SIG-M5 treated with dmso at 0.1 percent for 504 hours (cell line): Measurements from ENCODE around the gene SH3TC2.

Experiments used
- DNase-seq: peaks from one replicate; lab custom pipeline; 2025; ENCODE audit not compliant: unreplicated experiment; lab: John Stamatoyannopoulos, UW

The SH3TC2 gene

GRCh38 chr5:148974642-148975327 is 88.1 kb downstream of the SH3TC2 start:
- DNase-seq: no peak

GRCh38 chr5:148973455-148973854 is 89.4 kb downstream of the SH3TC2 start:
- no peak for DNase-seq

DNA sequence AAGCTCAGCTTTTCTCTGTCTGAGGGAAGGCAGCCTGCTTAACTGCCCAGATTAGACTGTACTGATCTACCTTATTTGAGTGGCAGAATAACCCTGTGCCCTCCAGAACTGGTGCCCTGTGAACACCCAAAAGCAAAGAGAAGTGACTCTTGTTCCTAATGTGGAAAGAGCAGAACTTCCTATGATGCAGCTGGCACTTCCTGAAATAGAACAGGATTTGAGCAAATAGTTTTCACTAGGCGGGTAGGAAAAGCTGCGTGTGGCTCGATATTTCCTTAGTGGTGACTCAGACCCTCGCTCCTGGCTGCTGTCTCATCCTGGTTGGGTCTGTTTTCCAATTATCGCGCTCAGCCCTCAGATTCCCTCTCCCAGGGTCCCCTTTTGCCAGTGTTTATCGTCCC is 89.9 kb downstream of the SH3TC2 start:
- DNase-seq: no peak

GRCh38 chr5:148972396-148972795 is 90.5 kb downstream of the SH3TC2 start:
- no peak for DNase-seq

GRCh38 chr5:148970876-148971275 is 92.0 kb downstream of the SH3TC2 start:
- DNase-seq: no peak

- no peak for DNase-seq
Observed at GRCh38 chr5:148970228-148970627, 92.6 kb downstream of the SH3TC2 start.

- no peak for DNase-seq
Observed at GRCh38 chr5:148969291-148969690, 93.6 kb downstream of the SH3TC2 start.

DNA sequence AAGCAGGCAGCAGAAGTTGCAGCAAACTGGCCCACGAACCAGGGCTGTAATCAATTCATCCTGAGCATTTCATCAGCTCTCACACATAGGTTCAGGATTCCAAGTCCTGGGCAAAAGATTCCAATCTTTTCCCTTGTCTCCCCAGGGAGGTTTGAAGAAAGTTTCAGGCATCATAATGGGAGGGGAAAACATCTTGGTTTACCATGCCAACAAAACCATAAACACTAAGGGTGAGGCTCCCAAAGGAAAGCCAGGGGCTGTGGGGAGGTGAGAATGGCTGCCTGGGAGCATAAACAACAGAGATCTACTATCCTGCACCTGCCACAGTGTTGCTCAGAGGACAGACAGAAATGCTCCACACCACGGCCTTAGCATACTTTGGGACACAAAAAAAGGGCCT is 94.6 kb downstream of the SH3TC2 start:
- no peak for DNase-seq

DNA sequence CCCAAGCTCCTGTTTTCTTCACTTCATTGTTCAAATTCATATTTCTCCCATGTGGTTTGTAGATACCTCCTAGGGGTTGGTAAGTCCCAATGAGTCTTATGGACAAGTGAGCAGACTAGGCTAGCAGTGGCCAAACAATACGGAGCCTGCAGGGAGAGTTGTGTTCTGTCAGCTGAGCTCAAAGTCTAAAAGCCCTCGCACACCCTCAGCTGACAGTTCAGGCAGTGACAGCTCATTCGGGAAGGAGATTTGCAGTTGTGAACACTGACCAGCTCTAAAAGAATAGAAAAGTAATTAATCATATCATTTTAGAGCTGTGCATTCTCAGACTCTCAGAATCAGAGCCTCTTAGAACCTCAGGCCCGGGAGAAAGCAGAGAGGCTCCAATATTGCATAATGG is 95.1 kb downstream of the SH3TC2 start:
- no peak for DNase-seq

- no peak for DNase-seq
Observed at GRCh38 chr5:148966938-148967337, 95.9 kb downstream of the SH3TC2 start.

DNA sequence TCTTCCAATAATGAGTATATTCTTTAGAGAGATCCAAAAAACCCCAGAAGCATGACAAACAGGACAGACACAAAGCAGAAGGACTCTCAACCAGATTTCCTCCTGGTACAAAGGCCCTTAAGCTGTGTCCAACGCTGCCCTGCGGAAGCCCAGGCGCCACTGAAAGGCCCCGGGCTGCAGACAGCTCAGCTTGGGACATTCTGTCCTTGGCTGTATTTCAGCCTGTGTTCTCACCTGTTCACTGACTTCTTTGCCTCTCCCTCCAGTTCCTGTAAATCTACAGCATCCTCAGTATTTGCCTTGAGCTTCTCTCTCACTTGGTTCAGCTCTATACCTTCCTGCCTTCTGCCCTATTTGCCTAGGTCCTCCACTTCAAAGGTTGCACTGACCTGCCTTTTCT is 96.5 kb downstream of the SH3TC2 start:
- DNase-seq: no peak

DNA sequence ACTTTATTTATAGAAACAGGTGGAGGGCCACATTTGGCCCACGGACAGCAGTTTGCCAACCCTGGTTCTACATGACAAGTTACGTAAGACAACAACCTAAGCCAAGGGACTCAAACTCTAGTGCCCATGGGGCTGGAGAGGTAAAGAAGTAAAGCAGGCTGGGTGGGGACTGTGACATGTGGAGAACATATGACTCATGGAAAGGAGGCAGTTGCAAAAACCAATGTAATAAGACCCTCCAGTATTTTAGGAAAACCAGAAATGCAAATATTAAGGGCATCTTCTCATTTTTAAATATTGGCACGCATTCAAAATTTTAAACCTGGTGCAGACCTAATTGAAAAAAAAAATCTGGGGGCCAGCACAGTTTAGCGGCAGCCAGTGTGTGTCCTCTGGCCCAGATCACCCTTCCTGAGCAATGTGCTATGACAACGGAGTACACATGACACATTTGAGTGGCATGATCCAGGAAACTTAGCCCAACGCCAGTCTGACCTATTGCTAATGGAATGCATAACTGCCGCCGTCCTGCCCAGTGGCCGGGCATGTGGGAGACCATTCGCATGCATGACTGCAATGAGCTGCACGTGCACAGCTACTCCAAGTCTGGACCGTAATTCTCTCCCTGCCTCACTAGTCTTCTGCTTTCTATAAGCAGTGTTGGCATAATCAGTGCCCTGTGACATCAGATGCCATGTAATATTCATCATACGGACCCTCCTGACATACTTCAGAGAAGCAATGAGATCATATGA is 97.2 kb downstream of the SH3TC2 start:
- DNase-seq: no peak

- DNase-seq: peak; percentile 88
Observed at GRCh38 chr5:148963664-148964063, 99.2 kb downstream of the SH3TC2 start.

DNA sequence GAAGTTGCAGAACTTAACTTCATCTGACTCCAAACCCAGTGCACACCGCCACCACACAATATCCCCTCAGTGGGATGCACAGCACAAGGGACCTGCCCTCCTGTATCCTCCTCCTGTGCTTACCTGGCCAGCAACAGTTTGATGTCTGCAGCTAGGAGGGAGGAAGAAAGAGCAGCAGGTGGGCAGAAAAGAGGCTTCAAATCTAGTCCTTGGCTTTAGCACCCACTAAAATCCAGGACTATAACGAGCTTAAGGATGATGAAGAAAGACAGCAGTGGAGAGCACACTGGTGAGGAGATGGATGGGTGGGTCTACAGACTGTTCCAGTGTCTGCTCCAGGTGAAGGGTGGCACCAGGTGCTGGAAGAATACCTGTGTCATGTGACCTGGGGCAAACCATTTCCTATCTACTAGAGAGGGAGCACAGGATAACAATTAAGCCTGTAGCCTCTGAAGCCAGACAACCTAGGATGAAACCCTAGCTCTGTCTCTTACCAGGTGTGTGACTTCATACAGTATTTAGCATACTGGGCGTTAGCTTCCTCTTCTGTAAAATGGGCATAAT is 100.0 kb downstream of the SH3TC2 start:
- DNase-seq: no peak

DNA sequence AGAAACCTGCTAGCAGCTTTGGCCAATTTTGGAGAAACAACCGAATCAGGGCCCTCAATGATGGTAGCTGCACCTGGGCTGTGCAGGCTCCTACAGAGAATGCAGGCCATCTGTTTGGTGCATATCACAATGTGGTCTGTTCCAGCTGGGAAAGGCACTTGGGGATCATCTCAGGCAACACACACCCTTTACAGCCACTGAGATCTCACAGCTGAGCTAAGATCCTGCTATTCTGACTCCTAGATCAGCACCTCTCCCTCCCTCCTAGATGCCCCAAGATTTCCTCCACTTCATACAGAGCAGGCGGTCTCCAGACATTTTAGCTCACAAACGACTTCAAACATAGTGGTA is 100.7 kb downstream of the SH3TC2 start:
- no peak for DNase-seq

- no peak for DNase-seq
Observed at GRCh38 chr5:148961261-148962199, 101.3 kb downstream of the SH3TC2 start.

DNA sequence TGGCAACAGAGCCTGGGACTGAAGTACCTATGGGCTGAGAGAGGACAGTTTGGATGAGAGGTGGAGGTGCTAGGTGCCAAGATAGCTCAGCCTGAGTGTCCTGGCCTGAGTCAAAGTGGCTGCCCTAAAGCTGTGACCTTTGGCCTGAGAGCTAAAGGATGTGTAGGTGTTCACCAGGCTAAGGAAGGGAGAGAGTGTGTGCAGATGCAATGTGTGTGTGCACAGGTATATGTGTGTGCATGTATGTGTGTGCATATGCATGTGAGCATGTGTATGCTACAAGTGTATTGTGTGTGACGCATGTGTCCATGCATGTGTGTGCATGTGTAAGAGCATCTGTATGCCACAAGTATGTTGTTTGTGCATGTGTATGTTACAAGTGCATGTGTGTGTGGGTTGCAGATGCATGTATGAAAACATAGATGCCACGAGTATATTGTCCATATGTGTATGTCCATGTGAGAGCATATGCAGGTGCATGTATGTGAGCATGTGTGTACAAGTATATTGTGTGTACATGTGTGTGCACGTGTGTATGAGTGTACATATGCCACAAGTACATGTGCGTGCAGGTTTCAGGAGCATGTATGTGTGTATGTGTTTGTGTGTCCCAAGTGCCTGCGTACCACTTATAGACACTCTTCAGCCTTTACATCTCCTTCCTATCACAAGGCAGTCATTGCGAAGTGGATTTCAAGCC is 102.6 kb downstream of the SH3TC2 start:
- DNase-seq: no peak

- peak; percentile 54 for DNase-seq
Observed at GRCh38 chr5:148957591-148958202, 105.2 kb downstream of the SH3TC2 start.

DNA sequence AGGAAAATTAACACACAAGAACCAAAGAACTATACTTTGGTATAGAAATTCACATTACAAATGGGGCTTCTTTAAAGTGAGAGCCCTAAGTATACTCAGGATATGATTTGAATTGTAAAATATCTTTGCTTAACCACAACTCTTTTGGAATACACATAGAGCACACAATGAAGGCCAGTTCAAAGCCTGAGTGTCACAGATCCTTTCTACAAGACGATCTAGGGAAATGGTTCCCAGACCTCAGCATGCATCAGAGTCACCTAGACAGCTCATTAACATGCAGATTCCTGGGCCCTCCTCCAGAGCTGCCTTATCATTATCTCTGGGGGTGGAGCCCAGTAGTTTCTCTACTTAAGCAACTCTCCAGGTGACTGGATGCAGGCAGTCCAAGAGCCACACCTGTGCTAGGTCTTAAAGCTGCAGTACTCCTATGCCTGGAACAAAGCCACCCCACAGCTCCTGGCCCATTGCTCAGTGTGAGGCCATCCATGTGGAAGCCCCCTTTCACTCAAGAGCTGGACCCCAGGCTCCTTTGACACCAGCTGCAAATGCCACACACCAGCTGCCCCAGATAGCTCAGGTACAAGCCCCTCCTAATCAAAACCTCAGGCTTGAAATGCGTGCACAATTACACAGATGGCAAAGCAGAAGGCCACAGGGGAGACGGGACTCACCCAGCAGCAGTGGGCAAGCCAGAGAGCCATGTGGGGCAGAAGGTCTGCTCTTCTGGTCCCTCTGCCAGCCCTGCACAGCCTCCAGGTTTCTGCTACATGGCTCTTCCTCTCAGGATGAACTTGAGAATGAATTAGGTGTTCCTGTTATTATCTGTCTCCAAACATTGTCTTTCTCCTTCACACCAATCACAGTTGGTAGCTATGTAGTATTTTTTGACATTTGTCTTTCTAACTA is 106.1 kb downstream of the SH3TC2 start:
- DNase-seq: no peak
